Activated naive CD8-positive, alpha-beta T cell (primary cell): ENCODE data around the gene TGFB1I1.
"Not testable (repeated sequence)": the region's sequence is repeated elsewhere in the genome, so short reads cannot be mapped to it uniquely, and the experiment has no call there.

Experiments used
- H3K27ac Mint-ChIP-seq: one replicate; pipeline ENCODE4 v1.8.0; 2021; ENCODE audit warnings: mixed read lengths
- H3K27me3 Mint-ChIP-seq: one replicate; pipeline ENCODE4 v1.8.0; 2021; ENCODE audit warnings: mixed read lengths
- H3K36me3 Mint-ChIP-seq: one replicate; pipeline ENCODE4 v1.8.0; 2021; ENCODE audit warnings: mixed read lengths
- H3K4me1 Mint-ChIP-seq: one replicate; pipeline ENCODE4 v1.8.0; 2021; ENCODE audit warnings: low read depth, mixed read lengths
- H3K4me3 Mint-ChIP-seq: one replicate; pipeline ENCODE4 v1.8.0; 2021; ENCODE audit warnings: mild to moderate bottlenecking, mixed read lengths
- H3K9me3 Mint-ChIP-seq: one replicate; pipeline ENCODE4 v1.8.0; 2021; ENCODE audit warnings: low read depth, mixed read lengths

The TGFB1I1 gene

DNA sequence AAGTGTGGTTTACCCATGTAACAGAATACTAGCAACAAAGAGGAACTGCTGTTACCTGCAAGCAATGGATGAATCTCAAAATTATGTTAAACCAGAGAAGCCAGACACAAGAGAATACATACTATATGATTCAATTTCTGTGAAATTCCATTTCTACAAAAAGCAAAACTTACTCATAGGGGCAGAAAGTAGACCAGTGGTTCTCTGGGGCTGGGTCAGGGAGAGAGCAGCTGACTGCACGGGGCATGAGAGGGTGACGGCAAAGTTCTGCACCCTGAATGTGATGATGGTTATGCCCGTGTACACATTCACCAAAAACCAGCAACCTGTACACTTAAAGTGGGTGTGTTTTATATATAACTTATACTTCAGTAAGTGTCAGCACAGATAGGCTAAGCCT, 32.4 kb upstream of the TGFB1I1 start:
- Mint-ChIP-seq H3K9me3 (no peaks in the 10 kb centered on the region), H3K4me3 (no peak overlapping the region), H3K4me1 (peaks cover 5% of the 10 kb centered on the region), H3K27ac (no peak overlapping the region), H3K36me3 (no peaks in the 10 kb centered on the region), H3K27me3 (no peaks in the 10 kb centered on the region)

- no peaks in the 10 kb centered on the region for H3K9me3 Mint-ChIP-seq
- H3K27ac Mint-ChIP-seq: no peak overlapping the region
- no peaks in the 10 kb centered on the region for H3K36me3 Mint-ChIP-seq
- peak overlapping the region; percentile 0 for H3K4me3 Mint-ChIP-seq
- no peaks in the 10 kb centered on the region for H3K27me3 Mint-ChIP-seq
- H3K4me1 Mint-ChIP-seq: peaks cover 5% of the 10 kb centered on the region
These were observed 31.3 kb upstream of the TGFB1I1 start for GRCh38 chr16:31440516-31441184.

GRCh38 chr16:31441956-31442355, 30.0 kb upstream of the TGFB1I1 start:
- Mint-ChIP-seq H3K9me3 (no peaks in the 10 kb centered on the region), H3K36me3 (no peaks in the 10 kb centered on the region), H3K4me3 (peak overlapping the region; percentile 84), H3K4me1 (peaks cover 5% of the 10 kb centered on the region), H3K27me3 (no peaks in the 10 kb centered on the region), H3K27ac (peak overlapping the region; percentile 37)

GRCh38 chr16:31445931-31446330, 26.0 kb upstream of the TGFB1I1 start:
- not testable (repeated sequence) for H3K36me3 Mint-ChIP-seq, H3K27ac Mint-ChIP-seq, H3K9me3 Mint-ChIP-seq, H3K4me3 Mint-ChIP-seq, H3K4me1 Mint-ChIP-seq, H3K27me3 Mint-ChIP-seq

DNA sequence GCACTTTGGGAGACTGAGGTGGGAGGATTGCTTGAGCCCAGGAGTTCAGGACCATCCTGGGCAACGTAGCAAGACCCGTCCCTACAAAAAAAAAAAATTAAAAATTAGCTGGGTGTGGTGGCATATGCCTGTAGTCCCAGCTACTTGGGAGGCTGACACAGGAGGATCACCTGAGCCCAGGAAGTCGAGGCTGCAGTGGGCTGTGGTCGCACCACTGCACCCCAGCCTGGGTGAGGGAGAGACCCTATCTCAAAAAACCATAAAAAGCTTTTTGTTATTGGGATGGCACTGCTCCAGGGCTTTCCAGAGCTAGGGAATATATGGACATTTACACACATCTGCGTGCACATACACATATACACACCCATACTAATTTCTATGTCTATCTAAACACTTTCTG, 20.8 kb upstream of the TGFB1I1 start:
- Mint-ChIP-seq H3K27ac (no peak overlapping the region), H3K36me3 (no peaks in the 10 kb centered on the region), H3K27me3 (no peaks in the 10 kb centered on the region), H3K4me3 (no peak overlapping the region), H3K4me1 (peaks cover 31% of the 10 kb centered on the region), H3K9me3 (no peaks in the 10 kb centered on the region)

DNA sequence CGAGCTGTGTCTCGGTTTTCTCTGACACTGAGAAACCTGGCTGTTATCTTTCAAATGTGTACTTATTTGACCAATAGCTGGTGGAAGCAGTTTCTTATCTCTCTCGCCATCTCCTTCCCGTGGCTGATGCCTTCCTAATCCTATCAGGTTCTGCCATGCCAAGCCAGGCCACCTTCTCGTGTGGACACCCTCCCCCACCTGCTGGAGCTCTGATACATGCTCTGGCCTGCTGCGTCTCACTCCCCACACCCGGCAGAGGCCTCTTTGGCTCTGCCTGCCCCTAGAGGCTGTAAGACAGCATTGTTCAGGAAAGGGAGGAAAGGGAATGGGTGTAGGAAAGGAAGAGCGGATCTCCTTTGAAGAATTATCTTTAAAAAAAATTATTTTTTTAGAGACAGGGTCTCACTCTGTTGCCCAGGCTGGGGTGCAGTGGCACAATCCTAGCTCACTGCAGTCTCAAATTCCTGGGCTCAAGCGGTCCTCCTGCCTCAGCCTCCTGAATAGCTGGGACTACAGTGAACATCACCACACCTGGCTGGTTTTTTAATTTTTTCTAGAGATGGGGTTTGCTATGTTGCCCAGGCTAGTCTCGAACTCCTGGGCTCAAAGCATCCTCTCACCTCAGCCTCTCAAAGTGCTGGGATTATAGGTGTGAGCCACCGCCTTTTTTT, 20.1 kb upstream of the TGFB1I1 start:
- Mint-ChIP-seq H3K27me3 (no peaks in the 10 kb centered on the region), H3K36me3 (no peaks in the 10 kb centered on the region), H3K9me3 (no peaks in the 10 kb centered on the region), H3K4me1 (peaks cover 35% of the 10 kb centered on the region), H3K27ac (no peak overlapping the region), H3K4me3 (no peak overlapping the region)

GRCh38 chr16:31452631-31453106, 19.3 kb upstream of the TGFB1I1 start:
- Mint-ChIP-seq H3K4me3 (no peak overlapping the region), H3K27me3 (no peaks in the 10 kb centered on the region), H3K27ac (peak overlapping the region; percentile 41), H3K4me1 (peaks cover 39% of the 10 kb centered on the region), H3K9me3 (no peaks in the 10 kb centered on the region), H3K36me3 (no peaks in the 10 kb centered on the region)

DNA sequence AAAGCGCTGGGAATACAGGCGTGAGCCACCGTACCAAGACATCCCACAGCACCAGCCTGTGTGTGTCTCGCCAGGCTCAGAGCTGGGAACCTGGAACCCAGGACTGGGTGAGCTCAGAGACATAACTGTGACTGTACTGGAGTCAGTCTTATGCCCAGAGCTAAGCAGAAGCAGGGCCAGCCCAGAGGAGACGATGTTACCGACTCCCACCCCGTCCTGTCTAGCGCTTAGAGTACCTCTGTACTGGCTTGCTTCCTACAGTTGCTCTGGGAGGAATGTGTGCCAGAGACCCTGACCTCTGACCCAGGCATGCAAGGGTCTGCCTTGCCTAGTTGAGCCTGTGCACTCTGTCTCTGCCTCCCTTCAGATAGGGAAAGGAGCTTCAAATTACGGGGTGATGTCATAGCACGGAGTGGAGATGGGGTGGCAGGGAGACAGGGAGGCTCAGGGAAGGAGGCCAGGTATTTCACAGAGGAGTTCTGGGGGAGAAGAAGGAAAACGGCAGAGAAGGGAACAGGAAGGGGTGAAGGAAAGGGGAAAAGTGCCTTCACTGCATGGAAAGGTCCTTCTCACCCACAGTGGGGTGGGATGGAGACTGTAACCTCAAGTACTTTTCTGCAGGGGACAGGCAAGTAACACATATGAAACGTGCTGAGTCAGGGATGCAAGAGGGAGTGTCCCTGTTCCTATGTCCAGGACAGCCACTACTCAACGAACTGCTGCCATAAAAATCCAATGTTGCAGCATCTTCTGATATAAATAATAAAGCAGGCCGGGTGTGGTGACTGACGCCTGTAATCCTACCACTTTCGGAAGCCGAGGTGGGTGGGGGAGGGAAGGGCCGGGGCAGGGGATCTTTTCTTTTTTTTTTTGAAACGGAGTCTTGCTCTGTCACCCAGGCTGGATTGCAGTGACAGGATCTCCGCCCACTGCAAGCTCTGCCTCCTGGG, 18.4 kb upstream of the TGFB1I1 start:
- H3K27ac Mint-ChIP-seq: peak overlapping the region; percentile 83

DNA sequence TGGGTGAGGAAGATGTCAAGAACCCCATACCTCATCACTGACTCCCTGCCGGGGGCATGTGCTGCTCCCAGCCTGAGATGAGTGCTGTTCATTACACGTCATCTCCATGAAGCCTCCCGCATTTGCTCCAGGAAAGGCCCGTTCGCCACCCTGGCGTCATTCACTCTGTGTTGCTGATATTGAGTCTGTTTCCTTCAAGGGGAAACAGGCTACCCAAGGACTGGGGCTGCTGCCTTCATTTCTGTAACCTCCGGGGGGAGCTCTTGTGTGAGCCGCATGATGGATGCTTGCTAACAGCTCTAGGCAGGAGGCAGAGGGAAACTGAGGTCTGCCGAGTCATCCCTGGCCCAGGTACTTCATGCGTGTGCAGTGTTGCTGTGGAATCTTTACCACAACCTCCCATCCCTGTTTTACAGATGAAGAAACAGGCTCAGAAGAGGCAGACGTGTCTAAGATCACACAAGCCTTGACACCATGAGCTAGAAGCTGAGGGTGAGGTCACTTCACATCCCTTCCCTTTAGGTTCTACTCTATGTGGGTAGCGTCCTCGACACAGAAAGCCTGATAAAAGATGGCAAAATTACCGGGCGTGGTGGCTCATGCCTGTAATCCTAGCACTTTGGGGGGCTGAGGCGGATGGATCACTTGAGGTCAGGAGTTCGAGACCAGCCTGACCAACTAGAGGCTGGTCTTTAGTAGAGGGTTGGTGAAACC, 16.2 kb upstream of the TGFB1I1 start:
- Mint-ChIP-seq H3K4me1 (peaks cover 53% of the 10 kb centered on the region), H3K4me3 (peak overlapping the region; percentile 67), H3K27me3 (no peaks in the 10 kb centered on the region), H3K27ac (peak overlapping the region; percentile 41), H3K36me3 (no peaks in the 10 kb centered on the region), H3K9me3 (no peaks in the 10 kb centered on the region)

More for the DNA sequence above, 18.4 kb upstream of the TGFB1I1 start:
- H3K9me3 Mint-ChIP-seq: no peaks in the 10 kb centered on the region
- peaks cover 45% of the 10 kb centered on the region for H3K4me1 Mint-ChIP-seq
- H3K36me3 Mint-ChIP-seq: no peaks in the 10 kb centered on the region
- no peak overlapping the region for H3K4me3 Mint-ChIP-seq
- H3K27me3 Mint-ChIP-seq: no peaks in the 10 kb centered on the region

- Mint-ChIP-seq H3K27ac (peak overlapping the region; percentile 61), H3K9me3 (no peaks in the 10 kb centered on the region), H3K4me3 (peak overlapping the region; percentile 95), H3K4me1 (peaks cover 53% of the 10 kb centered on the region), H3K36me3 (no peaks in the 10 kb centered on the region), H3K27me3 (no peaks in the 10 kb centered on the region)
These were observed 15.0 kb upstream of the TGFB1I1 start for GRCh38 chr16:31456988-31457360.

GRCh38 chr16:31458073-31458843, 13.7 kb upstream of the TGFB1I1 start:
- Mint-ChIP-seq H3K9me3 (no peaks in the 10 kb centered on the region), H3K4me1 (peaks cover 48% of the 10 kb centered on the region), H3K27me3 (no peaks in the 10 kb centered on the region), H3K27ac (peak overlapping the region; percentile 94), H3K36me3 (peaks cover 2% of the 10 kb centered on the region), H3K4me3 (peak overlapping the region; percentile 95)

GRCh38 chr16:31458844-31459686, 12.9 kb upstream of the TGFB1I1 start, which contains the start of gene ARMC5:
TSS of gene ARMC5 (plus strand) at chr16:31459501. CDS start at chr16:31459525, 24 bp downstream.
- Mint-ChIP-seq H3K36me3 (peaks cover 6% of the 10 kb centered on the region), H3K4me3 (peak within 1 kb of the TSS; percentile 95), H3K4me1 (peaks cover 42% of the 10 kb centered on the region), H3K9me3 (no peaks in the 10 kb centered on the region), H3K27me3 (no peaks in the 10 kb centered on the region), H3K27ac (peak within 1 kb of the TSS; percentile 94)
